ENCODE measurements around the gene FCHO1. TPM values are rescaled to one million over a fixed set of nuclear protein-coding genes. Genes with fewer than 3 reads are reported as not detected.

FCHO1 gene
- total and polyA plus RNA-seq, 10 of the 15 experiments (the other 5 are each of a cell fraction or from before 2014, with no cell fraction given) = 0.14 to 45.8 (median 15.8) TPM

- H3K4me3 ChIP-seq = no peak overlapping the region
- H2AFZ ChIP-seq (ENCODE audit: control insufficient read depth, low read depth, low read length) = no peak overlapping the region
- H4K20me1 ChIP-seq (ENCODE audit: control insufficient read depth, insufficient read depth) = no peaks in the 10 kb centered on the region
- H3K4me1 ChIP-seq (ENCODE audit: control insufficient read depth, insufficient read depth, low read length) = no peaks in the 10 kb centered on the region
- H3K9me3 ChIP-seq (replicated peaks; ENCODE audit: control insufficient read depth, insufficient read depth, low read length) = no peaks in the 10 kb centered on the region
- ChIA-PET POLR2A (no interaction called here), CTCF (no interaction called here), SMC1A (ENCODE audit: uncharacterized antibody, unreplicated experiment) (no interaction called here), RAD21 (ENCODE audit: unreplicated experiment) (no interaction called here)
- TF ChIP-seq ELK1 (IDR thresholded peaks at IDR 0.05; ENCODE audit: low read depth, low read length) (no peak), PML (IDR thresholded peaks at IDR 0.05; ENCODE audit: low read length) (no peak), ZBTB11 (CRISPR knock-in tag; IDR thresholded peaks at IDR 0.05) (no peak), CEBPZ (IDR thresholded peaks at IDR 0.05; ENCODE audit: low read depth, low read length) (no peak), MEF2A (IDR thresholded peaks at IDR 0.05; ENCODE audit: insufficient read depth, low read depth, low read length) (no peak), RFX5 (IDR thresholded peaks at IDR 0.05; ENCODE audit: low read depth, low read length) (no peak), IKZF1 (conservative IDR thresholded peaks at IDR 0.05) (no peak), NR2F1 (conservative IDR thresholded peaks at IDR 0.05) (no peak)
- H3K27ac ChIP-seq (ENCODE audit: control insufficient read depth, insufficient read depth) = no peak overlapping the region
- DNase-seq (ENCODE audit: low read depth, low spot score) (no peak), FAIRE-seq (no peak), ATAC-seq (no peak; the same call in 2 of the 3 replicates)
- H3K27me3 ChIP-seq (replicated peaks in 1 of 2; ENCODE audit: control insufficient read depth in 2 of 2, insufficient read depth in 2 of 2, low read length in 1 of 2) = no peaks in the 10 kb centered on the region
- intact Hi-C loops (cut with micrococcal nuclease; ENCODE audit: unreplicated experiment) (no loop called here), in situ Hi-C loops (cut with MboI) (no loop called here)
- H3K36me3 ChIP-seq (ENCODE audit: control insufficient read depth in 2 of 2, insufficient read depth in 2 of 2, low read length in 1 of 2) = no peaks in the 10 kb centered on the region; a peak in 1 of 4 replicates
- H3K4me2 ChIP-seq (ENCODE audit: control insufficient read depth, insufficient read depth) = no peak overlapping the region
- no TSS peak for BruUV-seq (replicated peaks)
- H3K79me2 ChIP-seq (ENCODE audit: control insufficient read depth, insufficient read depth, low read length) = no peaks in the 10 kb centered on the region
- H3K9ac ChIP-seq (ENCODE audit: control insufficient read depth, insufficient read depth, low read length) = no peak overlapping the region
- WGBS (ENCODE audit: insufficient coverage, insufficient replicate concordance, low lambda C conversion rate, missing lambda C conversion rate) = 74% methylated on average over 7 of the region's 8 CpGs
Measured at GRCh38 chr19:17824339-17824738, 73.1 kb downstream of the FCHO1 start.

All from GM12878 (cell line).